Measurements from ENCODE around the gene HIPK2.

The HIPK2 gene

GRCh38 chr7:139645572-139646523 lies 131.9 kb downstream of the HIPK2 start:
- peak; percentile 80 for DNase-seq

GRCh38 chr7:139643951-139644585 lies 133.7 kb downstream of the HIPK2 start:
- DNase-seq = no peak

- DNase-seq = no peak
Observed at GRCh38 chr7:139642283-139642682, 135.5 kb downstream of the HIPK2 start.

GRCh38 chr7:139641337-139641992 lies 136.3 kb downstream of the HIPK2 start:
- no peak for DNase-seq

GRCh38 chr7:139640681-139641080 lies 137.1 kb downstream of the HIPK2 start:
- no peak for DNase-seq

GRCh38 chr7:139639563-139639962 lies 138.2 kb downstream of the HIPK2 start:
- DNase-seq = no peak

- DNase-seq = no peak
Observed at GRCh38 chr7:139635526-139636302, 142.1 kb downstream of the HIPK2 start.

GRCh38 chr7:139634087-139634486 lies 143.7 kb downstream of the HIPK2 start:
- DNase-seq = no peak

- DNase-seq = no peak
Observed at GRCh38 chr7:139631520-139632031, 146.2 kb downstream of the HIPK2 start.

GRCh38 chr7:139630643-139631519 lies 146.9 kb downstream of the HIPK2 start:
- no peak for DNase-seq

- no peak for DNase-seq
Observed at GRCh38 chr7:139629392-139630082, 148.3 kb downstream of the HIPK2 start.

- DNase-seq = no peak
Observed at GRCh38 chr7:139627831-139628230, 150.0 kb downstream of the HIPK2 start.

GRCh38 chr7:139626817-139627216 lies 151.0 kb downstream of the HIPK2 start:
- no peak for DNase-seq

GRCh38 chr7:139623518-139623917 lies 154.3 kb downstream of the HIPK2 start:
- no peak for DNase-seq

GRCh38 chr7:139620676-139621344 lies 157.0 kb downstream of the HIPK2 start:
- DNase-seq = peak; percentile 17

- DNase-seq = no peak
Observed at GRCh38 chr7:139619367-139619657, 158.5 kb downstream of the HIPK2 start.

- peak; percentile 31 for DNase-seq
Observed at GRCh38 chr7:139618482-139619366, 159.1 kb downstream of the HIPK2 start.

- DNase-seq = no peak
Observed at GRCh38 chr7:139617074-139617473, 160.7 kb downstream of the HIPK2 start.

- DNase-seq = no peak
Observed at GRCh38 chr7:139614886-139615285, 162.9 kb downstream of the HIPK2 start.

Measured in NCI-H1092 treated with DMSO at 0.1 percent for 48 hours (cell line).